Measurements from ENCODE around the gene NAALADL2. TPM values are rescaled to one million over a fixed set of nuclear protein-coding genes. Genes with fewer than 3 reads are reported as not detected.

The NAALADL2 gene
- total RNA-seq, 4 donors from 2014 or later: 0.36 to 9.2 (median 0.63) TPM

DNA sequence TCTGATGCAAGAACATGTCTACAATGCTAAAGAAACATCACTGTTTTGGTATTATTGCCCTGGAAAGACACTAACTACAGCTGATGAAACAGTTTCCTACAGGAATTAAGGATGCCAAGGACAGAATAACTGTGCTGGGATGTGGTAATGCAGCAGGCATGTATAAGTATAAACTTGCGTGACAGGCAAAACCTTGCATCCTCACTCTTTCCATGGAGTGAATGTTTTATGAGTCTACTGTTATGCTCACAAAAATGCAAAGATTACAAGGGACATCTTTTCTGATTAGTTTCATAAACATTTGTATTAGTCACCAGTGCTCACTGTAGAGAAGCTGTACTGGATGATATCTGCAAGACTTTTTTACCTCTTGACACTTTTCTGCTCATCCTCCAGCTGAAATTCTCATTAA, 143.6 kb downstream of the NAALADL2 start:
- Histone ChIP-seq H3K27me3 (no peaks in the 10 kb centered on the region), H3K27ac (no peak overlapping the region), H3K9me3 (no peaks in the 10 kb centered on the region), H3K4me3 (no peak overlapping the region), H3K36me3 (no peaks in the 10 kb centered on the region), H3K4me1 (no peaks in the 10 kb centered on the region)
- ATAC-seq: no peak
- no peak for DNase-seq
- intact Hi-C loops (cut with DNase I; ENCODE audit: low total_unique reads) (no loop called here), in situ Hi-C loops (cut with MboI; ENCODE audit: low sequenced_read_pairs in 4 of 4) (no loop called here)
- TF ChIP-seq POLR2A (IDR thresholded peaks at IDR 0.05): no peak
- TF ChIP-seq, protein P1, sequence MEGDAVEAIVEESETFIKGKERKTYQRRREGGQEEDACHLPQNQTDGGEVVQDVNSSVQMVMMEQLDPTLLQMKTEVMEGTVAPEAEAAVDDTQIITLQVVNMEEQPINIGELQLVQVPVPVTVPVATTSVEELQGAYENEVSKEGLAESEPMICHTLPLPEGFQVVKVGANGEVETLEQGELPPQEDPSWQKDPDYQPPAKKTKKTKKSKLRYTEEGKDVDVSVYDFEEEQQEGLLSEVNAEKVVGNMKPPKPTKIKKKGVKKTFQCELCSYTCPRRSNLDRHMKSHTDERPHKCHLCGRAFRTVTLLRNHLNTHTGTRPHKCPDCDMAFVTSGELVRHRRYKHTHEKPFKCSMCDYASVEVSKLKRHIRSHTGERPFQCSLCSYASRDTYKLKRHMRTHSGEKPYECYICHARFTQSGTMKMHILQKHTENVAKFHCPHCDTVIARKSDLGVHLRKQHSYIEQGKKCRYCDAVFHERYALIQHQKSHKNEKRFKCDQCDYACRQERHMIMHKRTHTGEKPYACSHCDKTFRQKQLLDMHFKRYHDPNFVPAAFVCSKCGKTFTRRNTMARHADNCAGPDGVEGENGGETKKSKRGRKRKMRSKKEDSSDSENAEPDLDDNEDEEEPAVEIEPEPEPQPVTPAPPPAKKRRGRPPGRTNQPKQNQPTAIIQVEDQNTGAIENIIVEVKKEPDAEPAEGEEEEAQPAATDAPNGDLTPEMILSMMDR (IDR thresholded peaks at IDR 0.05 in 4 of 5, conservative IDR thresholded peaks at IDR 0.05 in 1 of 5): no peak

DNA sequence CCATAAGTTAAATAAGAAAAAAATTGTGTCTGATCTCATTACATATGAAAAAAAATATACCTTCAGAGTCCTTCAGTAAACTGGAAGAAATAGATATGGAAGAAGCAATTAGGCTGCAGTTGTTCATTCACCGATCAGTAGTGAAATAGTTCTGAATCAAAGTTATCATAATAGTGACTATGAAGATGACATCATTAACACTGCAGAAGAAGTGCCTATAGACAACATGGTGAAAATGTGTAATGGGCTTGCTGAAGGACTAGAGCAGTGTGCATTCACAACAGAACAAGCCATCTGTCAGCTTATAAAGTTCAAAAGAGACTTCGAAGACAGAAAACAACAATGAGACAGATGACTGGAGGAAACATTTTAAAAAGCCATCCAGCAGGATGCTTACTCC, 144.5 kb downstream of the NAALADL2 start:
- DNase-seq: no peak
- in situ Hi-C loops (cut with MboI; ENCODE audit: low sequenced_read_pairs in 4 of 4): no loop called here

DNA sequence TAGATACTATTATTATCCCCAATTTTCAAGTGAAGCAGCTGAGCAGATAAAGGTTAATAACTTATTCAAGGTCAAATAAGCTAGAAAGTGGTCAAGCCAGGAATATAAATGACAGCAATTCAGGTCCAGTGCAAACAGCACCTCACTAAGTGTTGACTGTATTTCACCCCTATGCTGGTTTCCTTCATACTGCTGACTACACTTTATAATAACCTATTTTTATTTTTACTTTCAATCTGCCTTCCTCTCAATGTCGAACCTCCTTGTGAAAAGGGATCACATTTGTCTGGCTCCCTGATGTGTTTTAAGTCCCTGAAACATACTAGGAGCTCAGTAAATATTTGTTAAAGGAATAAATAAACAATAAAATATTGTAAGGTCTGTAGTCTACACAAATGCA, 146.1 kb downstream of the NAALADL2 start:
- in situ Hi-C loops (cut with MboI; ENCODE audit: low sequenced_read_pairs in 4 of 4) (no loop called here), intact Hi-C loops (cut with DNase I; ENCODE audit: low total_unique reads) (no loop called here)
- DNase-seq (no peak), ATAC-seq (no peak)
- Histone ChIP-seq H3K4me1 (no peaks in the 10 kb centered on the region), H3K27me3 (no peaks in the 10 kb centered on the region), H3K9me3 (no peaks in the 10 kb centered on the region), H3K36me3 (no peaks in the 10 kb centered on the region), H3K27ac (no peak overlapping the region), H3K4me3 (no peak overlapping the region)
- TF ChIP-seq, protein P1 (IDR thresholded peaks at IDR 0.05 in 4 of 5, conservative IDR thresholded peaks at IDR 0.05 in 1 of 5): no peak
- no peak for TF ChIP-seq POLR2A (IDR thresholded peaks at IDR 0.05)

More for the DNA sequence above, 144.5 kb downstream of the NAALADL2 start:
- H3K36me3 ChIP-seq: no peaks in the 10 kb centered on the region
- no peaks in the 10 kb centered on the region for H3K27me3 ChIP-seq
- intact Hi-C loops (cut with DNase I; ENCODE audit: low total_unique reads): no loop called here
- H3K4me3 ChIP-seq: no peak overlapping the region
- no peaks in the 10 kb centered on the region for H3K9me3 ChIP-seq
- no peaks in the 10 kb centered on the region for H3K4me1 ChIP-seq
- no peak overlapping the region for H3K27ac ChIP-seq
- ATAC-seq: no peak
- TF ChIP-seq POLR2A (IDR thresholded peaks at IDR 0.05): no peak
- TF ChIP-seq, protein P1 (IDR thresholded peaks at IDR 0.05 in 4 of 5, conservative IDR thresholded peaks at IDR 0.05 in 1 of 5): no peak

DNA sequence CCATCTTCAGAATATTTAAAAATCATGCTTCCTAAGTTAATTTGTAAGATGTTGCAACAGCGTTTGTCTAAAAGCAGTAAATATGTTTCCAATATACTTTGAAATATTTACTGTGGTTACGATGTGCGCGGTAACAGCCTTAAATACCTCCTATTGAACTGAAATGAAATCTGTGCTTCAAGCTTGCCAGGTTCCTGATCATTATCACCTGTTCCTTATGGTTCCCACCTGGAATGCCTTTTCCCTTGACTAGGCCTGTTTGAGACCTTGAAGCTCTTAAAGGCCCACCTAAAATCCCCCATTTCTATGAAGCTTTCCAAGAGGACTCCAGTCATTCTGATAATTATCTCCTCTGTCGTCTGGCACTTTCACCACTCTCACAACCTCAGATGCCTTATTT, 146.7 kb downstream of the NAALADL2 start:
- H3K4me1 ChIP-seq: no peaks in the 10 kb centered on the region
- DNase-seq (no peak), ATAC-seq (no peak)
- H3K4me3 ChIP-seq: no peak overlapping the region
- no peaks in the 10 kb centered on the region for H3K9me3 ChIP-seq
- TF ChIP-seq POLR2A (IDR thresholded peaks at IDR 0.05): no peak
- TF ChIP-seq, protein P1 (IDR thresholded peaks at IDR 0.05 in 4 of 5, conservative IDR thresholded peaks at IDR 0.05 in 1 of 5): no peak
- in situ Hi-C loops (cut with MboI; ENCODE audit: low sequenced_read_pairs in 4 of 4) (no loop called here), intact Hi-C loops (cut with DNase I; ENCODE audit: low total_unique reads) (no loop called here)
- no peaks in the 10 kb centered on the region for H3K27me3 ChIP-seq
- H3K36me3 ChIP-seq: no peaks in the 10 kb centered on the region
- H3K27ac ChIP-seq: no peak overlapping the region

DNA sequence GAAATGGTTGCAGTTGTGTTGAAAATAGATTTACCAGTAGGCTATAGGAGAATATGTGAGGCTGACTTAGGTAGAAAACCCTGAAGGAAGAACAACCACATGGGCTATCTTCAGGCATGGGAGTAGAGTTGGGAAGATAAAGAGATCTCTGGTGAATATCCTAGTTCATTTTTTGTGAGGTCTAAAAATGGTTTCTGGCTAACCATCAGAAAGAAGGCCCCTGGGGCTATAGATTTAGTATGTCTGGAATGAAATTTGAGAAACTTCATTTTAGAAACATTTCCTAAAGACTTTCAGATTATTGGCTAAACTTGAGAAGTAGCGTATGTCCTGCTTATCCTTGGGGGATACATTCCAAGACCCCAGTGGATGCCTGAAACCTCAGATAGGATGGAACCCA, 148.2 kb downstream of the NAALADL2 start:
- Histone ChIP-seq H3K4me1 (no peaks in the 10 kb centered on the region), H3K27ac (no peak overlapping the region), H3K36me3 (no peaks in the 10 kb centered on the region), H3K27me3 (no peaks in the 10 kb centered on the region), H3K4me3 (no peak overlapping the region), H3K9me3 (no peaks in the 10 kb centered on the region)
- TF ChIP-seq, protein P1 (IDR thresholded peaks at IDR 0.05 in 4 of 5, conservative IDR thresholded peaks at IDR 0.05 in 1 of 5): no peak
- no peak for TF ChIP-seq POLR2A (IDR thresholded peaks at IDR 0.05)
- DNase-seq (no peak), ATAC-seq (no peak)
- intact Hi-C loops (cut with DNase I; ENCODE audit: low total_unique reads): no loop called here
- in situ Hi-C loops (cut with MboI; ENCODE audit: low sequenced_read_pairs in 4 of 4): no loop called here

All from gastrocnemius medialis (tissue), 4 donors.